ENCODE results near the gene SRMS. TPM values are rescaled to one million over a fixed set of nuclear protein-coding genes. Genes with fewer than 3 reads are reported as not detected.

Gene SRMS
- total RNA-seq, 1 donor = not detected

DNA sequence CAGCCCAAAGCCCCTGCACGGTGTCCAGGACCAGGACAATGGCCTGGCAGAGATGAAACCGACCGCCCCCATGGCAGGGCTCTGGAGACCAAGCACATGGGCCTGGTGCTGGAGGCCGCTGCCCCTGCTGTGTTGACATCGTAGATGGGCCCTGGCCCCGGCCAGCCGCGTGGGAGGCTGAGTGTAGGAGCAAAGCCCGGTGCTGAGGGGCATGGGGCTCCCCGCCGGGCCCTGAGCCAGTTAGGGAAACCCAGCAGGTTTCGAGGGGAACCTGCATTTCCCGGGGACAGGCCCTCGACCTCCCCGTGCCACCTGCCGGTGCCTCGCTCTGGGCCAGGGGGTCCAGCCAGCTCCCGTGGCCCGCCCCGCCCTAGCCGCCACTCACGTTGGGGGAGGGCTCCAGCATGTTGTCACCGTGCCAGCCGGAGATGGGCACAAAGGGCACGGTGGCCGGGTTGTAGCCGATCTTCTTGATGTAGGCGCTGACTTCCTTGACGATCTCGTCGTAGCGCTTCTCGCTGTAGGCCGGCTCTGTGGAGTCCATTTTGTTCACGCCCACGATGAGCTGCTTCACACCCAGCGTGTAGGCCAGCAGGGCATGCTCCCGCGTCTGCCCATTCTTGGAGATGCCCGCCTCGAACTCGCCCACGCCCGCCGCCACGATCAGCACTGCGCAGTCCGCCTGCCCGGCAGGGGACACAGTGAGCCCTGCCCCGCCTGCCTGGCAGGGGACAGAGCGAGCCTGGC, 53.0 kb downstream of the SRMS start:
- TF ChIP-seq, protein P1, sequence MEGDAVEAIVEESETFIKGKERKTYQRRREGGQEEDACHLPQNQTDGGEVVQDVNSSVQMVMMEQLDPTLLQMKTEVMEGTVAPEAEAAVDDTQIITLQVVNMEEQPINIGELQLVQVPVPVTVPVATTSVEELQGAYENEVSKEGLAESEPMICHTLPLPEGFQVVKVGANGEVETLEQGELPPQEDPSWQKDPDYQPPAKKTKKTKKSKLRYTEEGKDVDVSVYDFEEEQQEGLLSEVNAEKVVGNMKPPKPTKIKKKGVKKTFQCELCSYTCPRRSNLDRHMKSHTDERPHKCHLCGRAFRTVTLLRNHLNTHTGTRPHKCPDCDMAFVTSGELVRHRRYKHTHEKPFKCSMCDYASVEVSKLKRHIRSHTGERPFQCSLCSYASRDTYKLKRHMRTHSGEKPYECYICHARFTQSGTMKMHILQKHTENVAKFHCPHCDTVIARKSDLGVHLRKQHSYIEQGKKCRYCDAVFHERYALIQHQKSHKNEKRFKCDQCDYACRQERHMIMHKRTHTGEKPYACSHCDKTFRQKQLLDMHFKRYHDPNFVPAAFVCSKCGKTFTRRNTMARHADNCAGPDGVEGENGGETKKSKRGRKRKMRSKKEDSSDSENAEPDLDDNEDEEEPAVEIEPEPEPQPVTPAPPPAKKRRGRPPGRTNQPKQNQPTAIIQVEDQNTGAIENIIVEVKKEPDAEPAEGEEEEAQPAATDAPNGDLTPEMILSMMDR (IDR thresholded peaks at IDR 0.05; ENCODE audit: insufficient read depth, low read length) = no peak
- no peak overlapping the region for H3K4me3 ChIP-seq (ENCODE audit: low read depth, low read length)
- DNase-seq (ENCODE audit: low read depth) = no peak

DNA sequence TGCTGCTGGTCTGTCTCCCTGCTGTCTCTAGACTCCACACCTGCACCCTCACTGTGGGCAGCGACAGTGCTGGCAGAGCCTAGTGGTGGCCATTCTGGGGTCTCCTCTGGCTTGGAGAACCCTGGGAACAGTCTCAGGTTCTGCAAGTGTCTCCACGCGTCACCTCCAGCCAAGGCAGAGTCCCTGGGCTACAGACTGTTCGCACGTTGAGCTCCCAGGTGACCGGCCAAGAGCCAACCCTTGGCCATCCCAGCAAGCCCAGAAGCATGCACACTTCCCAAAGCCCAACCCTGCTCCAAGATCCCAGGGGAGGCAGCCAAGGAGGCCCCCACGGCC, 53.5 kb downstream of the SRMS start:
- no peak for DNase-seq (ENCODE audit: low read depth)
- H3K4me3 ChIP-seq (ENCODE audit: low read depth, low read length) = no peak overlapping the region
- TF ChIP-seq, protein P1 (IDR thresholded peaks at IDR 0.05; ENCODE audit: insufficient read depth, low read length) = no peak

DNA sequence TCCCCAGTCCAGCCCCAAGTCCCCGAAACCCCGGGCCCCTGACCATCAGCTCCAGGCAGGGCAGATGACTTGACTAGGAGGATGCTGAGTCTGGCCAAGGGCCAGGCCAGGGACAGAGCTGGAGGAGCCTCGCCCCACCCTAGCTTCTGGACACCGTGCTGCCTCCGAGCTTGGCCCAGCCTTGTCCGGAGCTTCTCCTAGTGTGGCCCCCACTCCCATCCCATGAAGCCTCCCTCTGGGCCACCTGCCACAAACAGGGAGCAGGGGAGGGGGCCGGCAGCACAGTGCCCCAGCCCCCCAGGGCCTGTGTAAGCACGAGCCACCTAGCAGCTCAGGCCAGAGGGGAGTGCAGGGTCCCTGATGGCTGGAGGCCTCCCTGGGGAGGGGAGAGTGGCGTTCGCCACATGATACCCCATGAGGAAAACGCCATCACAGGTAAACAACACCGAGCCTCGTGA, 54.0 kb downstream of the SRMS start:
- H3K4me3 ChIP-seq (ENCODE audit: low read depth, low read length) = no peak overlapping the region
- TF ChIP-seq, protein P1 (IDR thresholded peaks at IDR 0.05; ENCODE audit: insufficient read depth, low read length) = no peak
- DNase-seq (ENCODE audit: low read depth) = no peak

DNA sequence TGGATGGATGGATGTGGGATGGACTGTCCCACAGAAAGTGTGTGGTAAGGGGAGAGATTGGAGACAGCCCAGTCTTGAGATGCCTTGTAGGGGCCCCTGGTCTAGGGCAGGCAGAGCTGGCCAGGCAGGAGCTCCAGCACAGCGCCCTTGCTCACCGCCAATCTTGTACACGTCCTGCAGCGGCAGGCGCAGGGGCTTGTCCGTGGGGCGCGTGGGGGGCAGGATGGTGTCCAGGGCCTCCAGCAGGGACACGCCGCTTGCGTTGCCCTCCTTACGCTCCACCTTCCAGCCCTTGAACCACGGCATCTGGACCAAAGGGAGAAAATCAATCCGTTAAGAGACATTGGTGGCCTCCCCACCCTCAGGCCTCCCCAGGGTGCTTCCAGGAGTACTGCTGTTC, 54.6 kb downstream of the SRMS start:
- TF ChIP-seq, protein P1 (IDR thresholded peaks at IDR 0.05; ENCODE audit: insufficient read depth, low read length) = no peak
- DNase-seq (ENCODE audit: low read depth) = no peak
- no peak overlapping the region for H3K4me3 ChIP-seq (ENCODE audit: low read depth, low read length)

DNA sequence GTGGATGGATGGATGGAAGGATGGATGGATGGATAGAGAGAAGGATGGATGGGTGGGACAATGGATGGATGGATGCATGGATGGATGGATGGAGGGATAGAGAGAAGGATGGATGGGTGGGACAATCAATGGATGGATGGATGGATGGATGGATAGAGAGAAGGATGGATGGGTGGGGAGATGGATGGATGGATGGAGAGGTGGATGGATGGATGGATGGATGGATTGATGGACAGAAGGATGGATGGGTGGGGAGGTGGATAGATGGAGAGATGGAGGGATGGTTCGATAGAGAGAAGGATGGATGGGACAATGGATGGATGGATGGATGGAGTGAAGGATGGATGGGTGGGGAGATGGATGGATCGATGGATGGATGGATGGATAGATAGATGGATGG, 55.0 kb downstream of the SRMS start:
- TF ChIP-seq, protein P1 (IDR thresholded peaks at IDR 0.05; ENCODE audit: insufficient read depth, low read length) = no peak
- no peak for DNase-seq (ENCODE audit: low read depth)
- no peak overlapping the region for H3K4me3 ChIP-seq (ENCODE audit: low read depth, low read length)

DNA sequence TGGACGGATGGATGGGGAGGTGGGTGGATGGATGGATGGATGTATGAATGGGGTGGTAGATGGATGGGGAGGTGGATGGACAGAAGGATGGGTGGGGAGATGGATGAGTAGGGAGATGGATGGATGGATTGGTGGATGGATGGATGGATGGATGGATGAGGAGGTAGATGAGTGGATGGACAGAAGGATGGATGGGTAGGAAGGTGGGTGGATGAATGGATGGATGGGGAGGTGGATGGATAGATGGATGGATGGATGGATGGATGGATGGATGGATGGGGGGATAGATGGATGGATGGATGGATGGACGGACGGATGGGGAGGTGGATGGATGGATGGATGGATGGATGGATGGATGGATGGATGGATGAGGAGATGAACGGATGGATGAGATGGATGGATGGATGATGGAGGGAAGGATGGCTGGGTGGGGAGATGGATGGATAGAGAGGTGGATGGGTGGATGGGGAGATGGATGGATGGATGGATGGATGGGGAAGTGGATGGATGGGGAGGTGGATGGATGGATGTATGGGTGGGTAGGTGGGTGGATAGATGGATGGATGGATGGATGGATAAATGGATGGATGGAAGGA, 55.8 kb downstream of the SRMS start:
- no peak overlapping the region for H3K4me3 ChIP-seq (ENCODE audit: low read depth, low read length)
- TF ChIP-seq, protein P1 (IDR thresholded peaks at IDR 0.05; ENCODE audit: insufficient read depth, low read length) = no peak
- DNase-seq (ENCODE audit: low read depth) = no peak
